Stimulated activated CD8-positive, alpha-beta memory T cell treated with anti-CD3 and anti-CD28 coated beads, Interleukin-15, amount 100 ng/mL, for 4 hours (primary cell): ENCODE data around the gene ERGIC1.

ENCODE experiments used
- DNase-seq, 2 donors: peaks; one replicate each; pipeline ENCODE4 v3.0.0-alpha.2; 2020; ENCODE audit warnings: low read depth in 2 of 2

Gene ERGIC1

GRCh38 chr5:172901788-172902496 is 67.9 kb downstream of the ERGIC1 start:
- DNase-seq = no peak

- DNase-seq = no peak
Measured at GRCh38 chr5:172902497-172903472, 68.7 kb downstream of the ERGIC1 start.

DNA sequence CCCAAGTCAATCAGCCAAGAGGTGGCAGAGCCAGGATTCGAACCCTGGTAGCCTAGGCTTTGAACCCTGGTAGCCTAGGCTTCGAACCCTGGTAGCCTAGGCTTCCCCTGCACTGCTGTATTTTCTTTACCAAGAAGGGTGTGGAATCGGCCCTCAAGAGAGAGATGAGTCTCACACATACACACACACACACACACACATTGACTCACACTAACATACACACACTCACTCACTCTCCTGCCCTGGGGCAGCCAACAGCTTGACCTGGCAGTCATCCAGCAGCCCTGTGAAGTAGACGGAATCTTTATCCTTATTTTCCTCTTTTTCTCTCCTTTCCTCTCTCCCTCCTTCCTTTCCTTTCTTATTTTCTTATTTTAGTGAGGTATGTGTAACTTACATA is 69.7 kb downstream of the ERGIC1 start:
- DNase-seq = no peak

- no peak for DNase-seq
Measured at GRCh38 chr5:172904312-172904642, 70.2 kb downstream of the ERGIC1 start.

GRCh38 chr5:172904643-172905345 is 70.7 kb downstream of the ERGIC1 start:
- no peak for DNase-seq

DNA sequence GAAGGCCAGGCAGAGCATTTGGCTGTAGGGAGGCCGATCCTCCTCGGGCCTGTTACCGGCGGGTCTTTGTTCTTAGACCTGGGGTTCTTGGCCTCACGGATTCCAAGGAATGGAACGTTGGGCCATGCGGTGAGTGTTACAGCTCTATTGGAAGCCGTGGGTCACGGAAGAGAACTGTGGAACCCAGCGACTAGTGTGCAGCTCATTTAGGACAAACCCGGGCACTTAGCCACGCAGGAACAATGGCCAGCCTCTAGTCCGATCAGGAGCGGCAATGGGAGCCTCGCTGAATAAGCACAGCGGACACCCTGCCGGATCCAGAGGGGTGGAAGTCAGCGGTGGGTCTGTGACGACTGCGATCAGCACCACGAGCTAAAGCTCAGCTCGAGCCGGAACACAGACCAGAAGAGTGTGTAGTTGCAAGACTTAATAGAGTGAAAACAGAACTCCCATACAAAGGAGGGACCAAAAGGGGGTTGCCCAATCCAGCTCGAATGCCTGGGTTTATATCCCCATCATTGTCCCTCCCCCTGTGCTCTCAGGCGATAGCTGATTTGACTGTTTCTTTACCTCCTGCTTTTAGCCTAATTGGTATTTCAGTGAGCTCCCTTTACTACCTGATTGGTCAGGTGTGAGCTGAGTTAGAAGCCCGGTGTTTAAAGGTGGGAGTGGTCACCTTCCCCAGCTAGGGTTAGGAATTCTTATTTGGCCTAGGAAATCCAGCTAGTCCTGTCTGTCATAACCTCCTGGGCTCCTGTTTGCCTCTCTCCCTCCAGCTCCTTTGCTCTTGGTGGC is 71.5 kb downstream of the ERGIC1 start:
- DNase-seq = no peak

DNA sequence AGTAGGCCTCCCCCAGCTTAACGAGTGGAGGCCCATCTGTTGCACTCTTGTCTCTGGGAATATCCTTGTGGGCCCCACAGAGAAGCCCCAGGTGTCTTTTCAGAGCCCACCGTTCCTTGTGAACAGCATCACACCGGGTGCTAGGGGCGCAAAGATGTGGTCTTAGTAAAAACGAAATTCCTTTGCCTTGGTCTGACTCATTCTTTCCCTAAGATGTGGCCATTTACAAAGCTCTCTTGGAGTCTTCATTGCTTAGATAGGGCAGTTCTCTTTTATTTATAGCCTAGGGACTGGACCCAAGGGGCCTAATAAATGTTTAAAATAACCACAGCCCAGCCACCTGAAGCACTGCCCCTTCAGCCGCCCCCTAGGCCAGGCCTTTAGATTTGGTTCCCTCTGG is 72.4 kb downstream of the ERGIC1 start:
- DNase-seq = no peak

DNA sequence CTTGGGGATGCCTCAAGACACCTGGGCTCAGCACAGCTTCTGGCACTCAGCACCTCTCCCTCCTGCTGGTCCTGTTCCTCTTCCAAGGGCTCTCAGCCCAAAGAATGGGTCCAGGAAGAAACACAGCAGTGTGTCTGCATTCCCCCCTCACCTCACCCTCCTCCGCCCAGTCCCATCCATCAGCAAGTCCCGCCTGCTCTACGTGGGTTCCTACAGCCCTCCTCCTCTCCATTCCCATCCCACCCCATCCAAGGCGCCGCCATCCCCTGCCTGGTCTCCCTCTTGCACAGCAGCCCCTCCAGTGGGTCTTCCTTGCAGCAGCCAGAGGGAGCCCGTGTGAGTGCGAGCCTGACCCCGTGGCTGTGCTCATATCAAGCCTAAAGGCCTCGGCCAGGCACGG is 72.8 kb downstream of the ERGIC1 start:
- DNase-seq = no peak

GRCh38 chr5:172907657-172908056 is 73.6 kb downstream of the ERGIC1 start:
- DNase-seq = no peak

DNA sequence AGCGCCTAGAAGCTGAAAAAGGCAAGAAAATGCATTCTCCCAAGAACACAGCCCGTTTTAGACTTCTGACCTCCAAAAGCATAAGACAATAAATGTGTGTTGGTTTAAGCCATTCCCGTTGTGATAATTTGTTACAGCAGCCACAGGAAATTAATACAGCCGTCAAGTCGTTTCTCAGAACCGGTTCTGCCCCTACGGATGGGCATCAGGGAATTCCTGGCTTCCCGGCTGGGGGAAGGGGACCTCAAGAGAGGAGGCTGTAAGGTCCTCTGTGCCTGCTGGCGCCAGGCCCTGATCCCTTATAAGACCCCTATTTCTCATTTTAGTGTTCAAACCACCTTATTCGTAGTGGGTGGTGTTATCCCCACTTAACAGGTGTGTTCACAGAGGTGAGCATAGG is 74.6 kb downstream of the ERGIC1 start:
- DNase-seq = no peak

DNA sequence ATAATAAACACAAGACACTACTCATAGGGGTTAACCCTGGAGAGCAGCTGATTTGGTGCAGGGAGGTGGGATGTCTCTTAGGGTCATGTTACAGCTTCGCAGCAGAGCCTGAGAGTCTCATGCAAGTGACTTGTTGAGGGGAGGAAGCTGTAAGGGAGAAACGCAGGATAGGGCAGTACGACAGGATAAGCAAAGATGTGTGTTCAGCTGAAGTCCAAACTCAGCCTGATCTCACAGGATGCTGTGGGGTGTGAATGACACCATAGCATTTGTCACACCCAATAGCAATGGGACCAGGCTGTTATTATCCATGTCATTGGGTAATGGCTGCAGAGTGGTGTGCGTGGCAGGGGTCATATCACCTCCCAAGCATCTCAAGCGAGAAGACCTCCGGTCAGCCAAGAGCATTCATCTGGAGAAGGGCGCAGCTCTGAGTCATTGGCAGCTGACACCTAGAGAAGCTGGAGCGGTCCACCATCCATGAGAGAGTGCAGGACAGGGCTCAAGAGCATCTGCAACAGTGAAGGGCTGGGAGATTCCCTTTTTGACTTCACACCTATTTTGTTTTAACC is 76.0 kb downstream of the ERGIC1 start:
- DNase-seq = no peak

DNA sequence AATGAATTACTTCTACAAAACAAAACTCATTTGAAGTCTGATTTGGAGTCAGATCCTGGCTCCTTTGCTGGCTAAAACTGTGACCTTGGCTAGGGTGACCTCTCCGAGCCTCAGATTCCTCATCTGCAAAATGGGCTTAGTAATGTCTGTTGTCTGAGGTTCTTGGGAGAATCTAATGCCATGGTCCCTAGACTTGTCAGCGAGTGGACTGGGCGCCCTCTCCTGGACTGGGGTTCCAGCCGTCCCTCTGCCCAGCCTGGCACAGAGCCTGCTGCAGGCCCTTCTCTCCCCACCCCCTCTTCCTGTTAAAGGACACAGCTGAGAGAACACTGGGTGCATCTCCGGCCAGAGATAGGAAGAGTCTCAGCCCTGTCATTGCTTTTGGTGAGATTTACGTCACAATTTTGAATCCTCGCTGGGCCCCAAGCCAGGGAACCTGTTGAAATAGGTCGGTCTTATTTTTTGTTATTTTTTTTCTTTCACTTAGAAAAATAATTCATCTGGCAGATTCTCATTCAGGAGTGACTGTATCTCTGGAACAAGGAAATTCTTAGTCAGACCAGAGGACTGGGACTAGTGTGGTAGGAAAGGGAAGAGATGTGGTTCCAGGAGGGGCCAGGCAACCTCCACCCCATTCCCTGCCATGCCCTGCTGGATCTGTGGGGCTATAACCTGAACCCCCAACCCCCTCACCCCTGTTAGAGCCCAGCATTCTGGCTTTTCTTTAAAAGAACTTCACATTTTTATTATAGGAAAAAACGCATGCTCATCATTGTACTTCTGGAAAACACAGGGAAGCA is 77.0 kb downstream of the ERGIC1 start:
- DNase-seq = no peak

GRCh38 chr5:172911628-172911880 is 77.5 kb downstream of the ERGIC1 start:
- no peak for DNase-seq

DNA sequence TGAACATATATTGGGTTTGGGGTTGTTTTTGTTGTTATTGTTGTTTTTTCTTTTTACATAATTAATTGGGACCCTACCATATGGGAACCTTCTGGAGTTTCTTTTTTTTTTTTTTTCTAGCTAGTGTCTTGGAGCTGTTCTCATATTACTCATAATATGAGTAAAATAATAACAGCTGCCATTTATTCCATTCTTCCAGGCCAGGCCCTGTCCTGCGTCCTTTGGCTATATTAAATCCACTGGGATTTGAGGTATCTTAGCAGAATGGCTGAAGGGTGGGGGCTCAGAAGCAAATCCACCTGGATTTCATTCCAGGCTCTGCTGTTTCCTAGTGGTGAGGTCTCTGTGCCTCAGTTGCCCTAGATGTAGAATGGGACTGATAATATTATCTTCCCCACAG is 77.9 kb downstream of the ERGIC1 start:
- DNase-seq = no peak

- no peak for DNase-seq
Measured at GRCh38 chr5:172913117-172913850, 79.2 kb downstream of the ERGIC1 start.

- DNase-seq = no peak
Measured at GRCh38 chr5:172915514-172915913, 81.5 kb downstream of the ERGIC1 start.

GRCh38 chr5:172918421-172919371 is 84.6 kb downstream of the ERGIC1 start:
- DNase-seq = peak in 1 of 2 donors; percentile 10

DNA sequence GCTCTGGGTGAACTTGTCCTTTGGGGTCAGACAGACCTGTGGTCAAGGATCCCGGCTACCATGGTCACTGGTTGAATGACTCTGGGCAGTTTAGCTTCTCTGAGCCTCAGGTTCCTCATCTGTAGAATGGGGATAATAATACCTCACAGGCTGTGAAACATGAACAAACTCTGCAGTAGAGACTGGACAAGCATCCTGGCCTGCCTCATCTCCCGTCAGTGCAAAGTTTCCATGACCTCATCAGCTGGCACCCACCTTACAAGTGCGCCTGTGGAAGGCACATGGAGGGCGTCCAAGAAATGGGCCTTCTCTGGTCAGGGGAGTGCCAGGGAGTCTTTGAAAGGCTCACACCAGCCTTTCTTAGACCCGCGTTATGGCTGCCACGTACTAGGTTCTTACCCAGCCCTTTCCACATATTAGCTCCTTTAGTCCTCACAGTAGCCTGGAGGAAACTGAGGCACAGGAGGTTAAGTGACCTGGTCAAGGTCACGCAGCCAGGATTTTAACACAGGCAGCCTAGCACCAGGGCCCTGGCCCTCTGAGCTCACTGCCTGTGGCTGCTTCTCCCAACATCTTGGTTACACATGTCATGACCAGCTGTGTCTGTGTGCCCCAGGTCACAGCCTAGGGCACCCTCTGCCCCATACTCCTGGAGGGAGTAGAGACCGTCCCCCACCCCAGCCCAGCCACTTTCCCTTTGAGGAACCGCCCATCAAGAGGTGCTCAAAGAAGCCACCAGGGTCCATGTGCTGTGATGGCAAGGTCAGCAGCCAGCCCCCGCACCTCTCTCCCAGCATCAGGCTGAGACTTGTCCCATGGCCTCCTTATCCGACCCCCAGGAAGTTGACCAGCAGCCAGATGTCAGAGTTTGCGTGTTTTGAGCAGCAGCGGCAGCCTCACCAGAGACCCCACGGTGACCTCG is 85.7 kb downstream of the ERGIC1 start:
- no peak for DNase-seq
